ENCODE results near the gene MYO18B. TPM values are rescaled to one million over a fixed set of nuclear protein-coding genes. Genes with fewer than 3 reads are reported as not detected.

The MYO18B gene
- total RNA-seq, 1 donor from 2014 or later, result 0.07 TPM

GRCh38 chr22:25908755-25909154 lies 166.8 kb downstream of the MYO18B start:
- Histone ChIP-seq H3K79me2 (ENCODE audit: insufficient read depth, low read length) (no peaks in the 10 kb centered on the region), H4K20me1 (ENCODE audit: insufficient read depth, low read length) (no peaks in the 10 kb centered on the region), H3K27ac (ENCODE audit: low read depth, low read length) (no peak overlapping the region), H3K27me3 (ENCODE audit: insufficient read depth, low read length) (no peaks in the 10 kb centered on the region), H3K4me3 (ENCODE audit: insufficient read depth, low read depth, low read length) (no peak overlapping the region), H3K9ac (ENCODE audit: low read length) (no peak overlapping the region), H3K4me2 (ENCODE audit: low read length) (no peak overlapping the region), H3K9me3 (ENCODE audit: insufficient read depth, low read depth, low read length) (no peaks in the 10 kb centered on the region), H2AFZ (ENCODE audit: low read depth, low read length) (no peak overlapping the region), H3K4me1 (ENCODE audit: insufficient read depth, low read length) (no peaks in the 10 kb centered on the region), H3K36me3 (ENCODE audit: insufficient read depth, low read length) (no peaks in the 10 kb centered on the region)
- Mint-ChIP-seq H3K9me3 (ENCODE audit: unreplicated experiment) (peaks cover 4% of the 10 kb centered on the region), H3K4me1 (ENCODE audit: low read depth, unreplicated experiment) (no peaks in the 10 kb centered on the region), H3K27me3 (ENCODE audit: low read depth, unreplicated experiment) (peaks cover 35% of the 10 kb centered on the region), H3K36me3 (ENCODE audit: low read depth, unreplicated experiment) (no peaks in the 10 kb centered on the region), H3K27ac (ENCODE audit: unreplicated experiment) (no peak overlapping the region), H3K4me3 (ENCODE audit: unreplicated experiment) (no peak overlapping the region)
- DNase-seq (ENCODE audit: low read depth) (no peak), FAIRE-seq (no peak)
- TF ChIP-seq EZH2 (IDR thresholded peaks at IDR 0.05; ENCODE audit: insufficient read depth, low read length), result no peak
- TF ChIP-seq, protein P1, sequence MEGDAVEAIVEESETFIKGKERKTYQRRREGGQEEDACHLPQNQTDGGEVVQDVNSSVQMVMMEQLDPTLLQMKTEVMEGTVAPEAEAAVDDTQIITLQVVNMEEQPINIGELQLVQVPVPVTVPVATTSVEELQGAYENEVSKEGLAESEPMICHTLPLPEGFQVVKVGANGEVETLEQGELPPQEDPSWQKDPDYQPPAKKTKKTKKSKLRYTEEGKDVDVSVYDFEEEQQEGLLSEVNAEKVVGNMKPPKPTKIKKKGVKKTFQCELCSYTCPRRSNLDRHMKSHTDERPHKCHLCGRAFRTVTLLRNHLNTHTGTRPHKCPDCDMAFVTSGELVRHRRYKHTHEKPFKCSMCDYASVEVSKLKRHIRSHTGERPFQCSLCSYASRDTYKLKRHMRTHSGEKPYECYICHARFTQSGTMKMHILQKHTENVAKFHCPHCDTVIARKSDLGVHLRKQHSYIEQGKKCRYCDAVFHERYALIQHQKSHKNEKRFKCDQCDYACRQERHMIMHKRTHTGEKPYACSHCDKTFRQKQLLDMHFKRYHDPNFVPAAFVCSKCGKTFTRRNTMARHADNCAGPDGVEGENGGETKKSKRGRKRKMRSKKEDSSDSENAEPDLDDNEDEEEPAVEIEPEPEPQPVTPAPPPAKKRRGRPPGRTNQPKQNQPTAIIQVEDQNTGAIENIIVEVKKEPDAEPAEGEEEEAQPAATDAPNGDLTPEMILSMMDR (IDR thresholded peaks at IDR 0.05; ENCODE audit: insufficient read depth, low read depth, low read length), result no peak

DNA sequence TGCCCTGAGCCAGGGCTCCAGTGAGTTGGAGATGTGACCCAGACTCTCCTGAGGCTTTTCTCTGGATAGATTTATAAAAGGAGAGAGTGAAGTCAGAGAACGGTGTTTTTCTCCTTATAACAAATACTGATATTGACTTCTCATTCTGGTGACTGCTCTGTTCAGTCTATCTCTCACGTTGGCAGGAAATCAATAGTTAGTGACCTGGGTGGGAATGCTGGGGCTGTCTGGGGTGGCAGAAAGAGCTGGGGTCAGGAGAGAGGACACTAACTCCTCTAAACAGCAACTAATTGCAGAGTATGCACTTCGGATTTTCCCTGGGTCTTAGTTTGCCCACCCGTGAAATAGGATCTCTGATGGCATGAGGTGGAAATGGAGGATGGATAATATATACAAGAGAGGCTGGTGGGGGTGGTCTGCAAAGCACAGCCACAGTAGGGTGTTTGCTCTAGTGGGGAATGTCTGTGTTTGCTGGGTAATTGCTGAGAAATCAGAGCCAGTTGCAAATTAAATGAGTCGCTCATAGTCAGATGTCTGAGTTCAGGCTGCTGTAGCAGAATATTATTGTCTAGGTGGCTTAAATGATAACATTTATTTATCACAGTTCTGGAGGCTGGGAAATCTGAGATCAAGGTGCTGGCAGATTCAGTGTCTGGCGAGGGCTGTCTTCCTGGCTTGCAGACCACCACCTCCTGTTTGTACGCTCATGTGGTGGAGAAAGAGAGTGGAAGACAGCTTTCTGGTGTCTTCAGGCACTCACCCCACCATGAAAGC lies 167.8 kb downstream of the MYO18B start:
- Histone ChIP-seq H4K20me1 (ENCODE audit: insufficient read depth, low read length) (no peaks in the 10 kb centered on the region), H3K4me1 (ENCODE audit: insufficient read depth, low read length) (no peaks in the 10 kb centered on the region), H3K79me2 (ENCODE audit: insufficient read depth, low read length) (no peaks in the 10 kb centered on the region), H3K9me3 (ENCODE audit: insufficient read depth, low read depth, low read length) (no peaks in the 10 kb centered on the region), H3K9ac (ENCODE audit: low read length) (no peak overlapping the region), H3K27me3 (ENCODE audit: insufficient read depth, low read length) (no peaks in the 10 kb centered on the region), H3K4me2 (ENCODE audit: low read length) (no peak overlapping the region), H3K27ac (ENCODE audit: low read depth, low read length) (no peak overlapping the region), H2AFZ (ENCODE audit: low read depth, low read length) (no peak overlapping the region), H3K36me3 (ENCODE audit: insufficient read depth, low read length) (no peaks in the 10 kb centered on the region), H3K4me3 (ENCODE audit: insufficient read depth, low read depth, low read length) (no peak overlapping the region)
- Mint-ChIP-seq H3K4me3 (ENCODE audit: unreplicated experiment) (no peak overlapping the region), H3K27ac (ENCODE audit: unreplicated experiment) (no peak overlapping the region), H3K36me3 (ENCODE audit: low read depth, unreplicated experiment) (no peaks in the 10 kb centered on the region), H3K27me3 (ENCODE audit: low read depth, unreplicated experiment) (peaks cover 35% of the 10 kb centered on the region), H3K4me1 (ENCODE audit: low read depth, unreplicated experiment) (no peaks in the 10 kb centered on the region), H3K9me3 (ENCODE audit: unreplicated experiment) (peaks cover 4% of the 10 kb centered on the region)
- no peak for DNase-seq (ENCODE audit: low read depth)
- FAIRE-seq, result no peak
- no peak for TF ChIP-seq EZH2 (IDR thresholded peaks at IDR 0.05; ENCODE audit: insufficient read depth, low read length)
- TF ChIP-seq, protein P1 (IDR thresholded peaks at IDR 0.05; ENCODE audit: insufficient read depth, low read depth, low read length), result no peak

All from astrocyte (in vitro differentiated cells and primary cell).